Measurements from ENCODE around the gene PRDM10. TPM values are rescaled to one million over a fixed set of nuclear protein-coding genes. Genes with fewer than 3 reads are reported as not detected.

Gene PRDM10
- polyA plus RNA-seq, 1 donor from 2014 or later: 13.7 TPM

DNA sequence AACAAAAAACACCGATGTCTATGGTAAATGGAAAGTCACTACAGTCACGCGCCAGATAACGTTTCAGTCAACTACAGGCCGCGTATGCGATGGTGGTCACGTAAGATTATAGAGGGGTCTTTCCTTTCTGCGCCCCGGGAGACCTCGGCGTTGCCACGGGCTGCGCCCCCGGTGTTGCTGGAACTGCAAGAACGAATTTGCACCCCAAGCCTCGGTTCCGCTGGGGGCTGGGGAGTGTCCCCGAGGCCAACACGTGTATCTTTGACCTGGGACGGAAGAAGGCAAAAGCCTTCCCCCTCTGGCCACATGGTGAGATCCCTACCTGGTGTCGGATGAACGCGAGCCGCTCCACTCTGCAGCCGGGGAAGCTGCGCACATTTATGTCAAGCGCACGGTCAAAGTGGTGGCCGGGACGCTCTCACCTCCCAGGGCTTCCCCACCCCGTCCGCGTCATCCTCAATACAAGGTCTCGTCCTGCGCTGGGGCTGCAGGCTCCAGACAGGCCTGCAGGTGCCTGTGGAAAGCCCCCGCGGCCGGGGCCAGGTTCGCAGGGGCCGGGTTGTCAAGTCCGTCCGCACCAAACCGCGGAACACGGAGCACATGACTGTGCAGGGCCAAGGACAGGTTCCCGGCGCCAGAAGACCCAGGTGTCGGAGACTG, 37.8 kb upstream of the PRDM10 start:
- Histone ChIP-seq H3K36me3 (ENCODE audit: insufficient read depth, low read length) (no peaks in the 10 kb centered on the region), H3K27ac (ENCODE audit: low read length) (no peak overlapping the region), H2AFZ (ENCODE audit: low read depth, low read length) (no peak overlapping the region), H3K27me3 (ENCODE audit: insufficient read depth, low read depth, low read length) (no peaks in the 10 kb centered on the region), H3K4me2 (ENCODE audit: low read length) (no peak overlapping the region), H4K20me1 (ENCODE audit: insufficient read depth) (no peaks in the 10 kb centered on the region), H3K9ac (ENCODE audit: low read length) (no peak overlapping the region), H3K4me3 (ENCODE audit: low read length) (no peak overlapping the region), H3K9me2 (ENCODE audit: insufficient read depth, low read length) (no peaks in the 10 kb centered on the region), H3F3A (ENCODE audit: insufficient read depth, low read length, poor library complexity, severe bottlenecking) (no peaks in the 10 kb centered on the region), H3K79me2 (replicated peaks; ENCODE audit: insufficient read depth, low read length) (no peaks in the 10 kb centered on the region), H3K9me3 (ENCODE audit: low read length) (peaks cover 3% of the 10 kb centered on the region)
- TF ChIP-seq, protein P1, sequence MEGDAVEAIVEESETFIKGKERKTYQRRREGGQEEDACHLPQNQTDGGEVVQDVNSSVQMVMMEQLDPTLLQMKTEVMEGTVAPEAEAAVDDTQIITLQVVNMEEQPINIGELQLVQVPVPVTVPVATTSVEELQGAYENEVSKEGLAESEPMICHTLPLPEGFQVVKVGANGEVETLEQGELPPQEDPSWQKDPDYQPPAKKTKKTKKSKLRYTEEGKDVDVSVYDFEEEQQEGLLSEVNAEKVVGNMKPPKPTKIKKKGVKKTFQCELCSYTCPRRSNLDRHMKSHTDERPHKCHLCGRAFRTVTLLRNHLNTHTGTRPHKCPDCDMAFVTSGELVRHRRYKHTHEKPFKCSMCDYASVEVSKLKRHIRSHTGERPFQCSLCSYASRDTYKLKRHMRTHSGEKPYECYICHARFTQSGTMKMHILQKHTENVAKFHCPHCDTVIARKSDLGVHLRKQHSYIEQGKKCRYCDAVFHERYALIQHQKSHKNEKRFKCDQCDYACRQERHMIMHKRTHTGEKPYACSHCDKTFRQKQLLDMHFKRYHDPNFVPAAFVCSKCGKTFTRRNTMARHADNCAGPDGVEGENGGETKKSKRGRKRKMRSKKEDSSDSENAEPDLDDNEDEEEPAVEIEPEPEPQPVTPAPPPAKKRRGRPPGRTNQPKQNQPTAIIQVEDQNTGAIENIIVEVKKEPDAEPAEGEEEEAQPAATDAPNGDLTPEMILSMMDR (IDR thresholded peaks at IDR 0.05; ENCODE audit: poor library complexity, severe bottlenecking): no peak
- TF ChIP-seq TAF1 (IDR thresholded peaks at IDR 0.05; ENCODE audit: low read depth) (no peak), RAD21 (conservative IDR thresholded peaks at IDR 0.05) (no peak), SMC3 (conservative IDR thresholded peaks at IDR 0.05; ENCODE audit: poor library complexity) (no peak), EP300 (conservative IDR thresholded peaks at IDR 0.05; ENCODE audit: poor library complexity, severe bottlenecking) (no peak), POLR2AphosphoS5 (IDR thresholded peaks at IDR 0.05) (no peak), MXI1 (conservative IDR thresholded peaks at IDR 0.05; ENCODE audit: poor library complexity, severe bottlenecking) (no peak), EZH2 (IDR thresholded peaks at IDR 0.05; ENCODE audit: borderline replicate concordance, insufficient read depth, low read length, poor library complexity, severe bottlenecking) (no peak)
- TF ChIP-seq, protein P2, sequence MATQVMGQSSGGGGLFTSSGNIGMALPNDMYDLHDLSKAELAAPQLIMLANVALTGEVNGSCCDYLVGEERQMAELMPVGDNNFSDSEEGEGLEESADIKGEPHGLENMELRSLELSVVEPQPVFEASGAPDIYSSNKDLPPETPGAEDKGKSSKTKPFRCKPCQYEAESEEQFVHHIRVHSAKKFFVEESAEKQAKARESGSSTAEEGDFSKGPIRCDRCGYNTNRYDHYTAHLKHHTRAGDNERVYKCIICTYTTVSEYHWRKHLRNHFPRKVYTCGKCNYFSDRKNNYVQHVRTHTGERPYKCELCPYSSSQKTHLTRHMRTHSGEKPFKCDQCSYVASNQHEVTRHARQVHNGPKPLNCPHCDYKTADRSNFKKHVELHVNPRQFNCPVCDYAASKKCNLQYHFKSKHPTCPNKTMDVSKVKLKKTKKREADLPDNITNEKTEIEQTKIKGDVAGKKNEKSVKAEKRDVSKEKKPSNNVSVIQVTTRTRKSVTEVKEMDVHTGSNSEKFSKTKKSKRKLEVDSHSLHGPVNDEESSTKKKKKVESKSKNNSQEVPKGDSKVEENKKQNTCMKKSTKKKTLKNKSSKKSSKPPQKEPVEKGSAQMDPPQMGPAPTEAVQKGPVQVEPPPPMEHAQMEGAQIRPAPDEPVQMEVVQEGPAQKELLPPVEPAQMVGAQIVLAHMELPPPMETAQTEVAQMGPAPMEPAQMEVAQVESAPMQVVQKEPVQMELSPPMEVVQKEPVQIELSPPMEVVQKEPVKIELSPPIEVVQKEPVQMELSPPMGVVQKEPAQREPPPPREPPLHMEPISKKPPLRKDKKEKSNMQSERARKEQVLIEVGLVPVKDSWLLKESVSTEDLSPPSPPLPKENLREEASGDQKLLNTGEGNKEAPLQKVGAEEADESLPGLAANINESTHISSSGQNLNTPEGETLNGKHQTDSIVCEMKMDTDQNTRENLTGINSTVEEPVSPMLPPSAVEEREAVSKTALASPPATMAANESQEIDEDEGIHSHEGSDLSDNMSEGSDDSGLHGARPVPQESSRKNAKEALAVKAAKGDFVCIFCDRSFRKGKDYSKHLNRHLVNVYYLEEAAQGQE (IDR thresholded peaks at IDR 0.05; ENCODE audit: borderline replicate concordance): no peak

DNA sequence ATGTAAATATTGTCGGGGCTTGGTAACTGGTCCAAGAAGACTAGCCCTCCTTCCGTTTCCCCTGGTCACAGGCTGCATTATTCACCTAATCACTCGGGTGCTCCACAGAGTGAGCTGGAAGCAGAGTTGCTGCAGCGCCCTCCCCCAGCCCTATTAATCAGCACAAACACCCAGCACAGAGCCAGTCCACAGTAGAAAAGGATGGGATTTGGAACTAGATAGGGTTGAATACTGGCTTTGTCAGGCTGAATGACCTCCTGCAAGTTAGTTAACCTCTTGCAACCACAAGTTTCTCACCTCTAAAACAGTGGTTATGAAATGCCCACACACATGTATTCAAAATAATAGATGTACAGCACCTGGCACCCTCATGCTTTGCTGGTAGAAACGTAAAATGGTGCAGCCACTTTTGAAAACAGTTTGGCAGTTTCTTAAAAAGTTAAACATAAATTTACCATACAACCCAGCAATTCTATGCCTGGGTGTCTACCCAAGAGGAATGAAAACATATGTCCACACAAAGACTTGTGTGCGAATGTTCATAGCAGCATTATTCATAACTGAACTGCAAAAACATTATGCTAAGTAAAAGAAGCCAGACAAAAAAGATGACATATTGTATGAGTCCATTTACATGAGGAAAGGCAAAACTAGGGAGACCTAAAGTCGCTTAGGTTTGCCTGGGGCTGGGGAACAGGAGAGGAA, 35.4 kb upstream of the PRDM10 start:
- Histone ChIP-seq H4K20me1 (ENCODE audit: insufficient read depth) (no peaks in the 10 kb centered on the region), H3K9me3 (ENCODE audit: low read length) (peaks cover 3% of the 10 kb centered on the region), H3K9ac (ENCODE audit: low read length) (no peak overlapping the region), H3K36me3 (ENCODE audit: insufficient read depth, low read length) (no peaks in the 10 kb centered on the region), H3K27ac (ENCODE audit: low read length) (no peak overlapping the region), H3K27me3 (ENCODE audit: insufficient read depth, low read depth, low read length) (no peaks in the 10 kb centered on the region), H3K9me2 (ENCODE audit: insufficient read depth, low read length) (no peaks in the 10 kb centered on the region), H3K4me3 (ENCODE audit: low read length) (no peak overlapping the region), H3K79me2 (replicated peaks; ENCODE audit: insufficient read depth, low read length) (no peaks in the 10 kb centered on the region), H3F3A (ENCODE audit: insufficient read depth, low read length, poor library complexity, severe bottlenecking) (no peaks in the 10 kb centered on the region), H2AFZ (ENCODE audit: low read depth, low read length) (no peak overlapping the region), H3K4me2 (ENCODE audit: low read length) (no peak overlapping the region)
- TF ChIP-seq POLR2AphosphoS5 (IDR thresholded peaks at IDR 0.05) (no peak), MXI1 (conservative IDR thresholded peaks at IDR 0.05; ENCODE audit: poor library complexity, severe bottlenecking) (no peak), SMC3 (conservative IDR thresholded peaks at IDR 0.05; ENCODE audit: poor library complexity) (no peak), RAD21 (conservative IDR thresholded peaks at IDR 0.05) (no peak), EZH2 (IDR thresholded peaks at IDR 0.05; ENCODE audit: borderline replicate concordance, insufficient read depth, low read length, poor library complexity, severe bottlenecking) (no peak), TAF1 (IDR thresholded peaks at IDR 0.05; ENCODE audit: low read depth) (no peak), EP300 (conservative IDR thresholded peaks at IDR 0.05; ENCODE audit: poor library complexity, severe bottlenecking) (no peak)
- TF ChIP-seq, protein P2 (IDR thresholded peaks at IDR 0.05; ENCODE audit: borderline replicate concordance): no peak
- TF ChIP-seq, protein P1 (IDR thresholded peaks at IDR 0.05; ENCODE audit: poor library complexity, severe bottlenecking): no peak
